HG03575 (cell line): ENCODE measurements around the gene MRPL23.

Source experiments
- ATAC-seq: cut with Tn5 transposase; IDR thresholded peaks from one replicate; pipeline ENCODE4 v1.9.1; 2021; ENCODE audit not compliant: unreplicated experiment, insufficient number of reproducible peaks, low FRiP score; ENCODE audit errors: extremely low read depth

Gene MRPL23

DNA sequence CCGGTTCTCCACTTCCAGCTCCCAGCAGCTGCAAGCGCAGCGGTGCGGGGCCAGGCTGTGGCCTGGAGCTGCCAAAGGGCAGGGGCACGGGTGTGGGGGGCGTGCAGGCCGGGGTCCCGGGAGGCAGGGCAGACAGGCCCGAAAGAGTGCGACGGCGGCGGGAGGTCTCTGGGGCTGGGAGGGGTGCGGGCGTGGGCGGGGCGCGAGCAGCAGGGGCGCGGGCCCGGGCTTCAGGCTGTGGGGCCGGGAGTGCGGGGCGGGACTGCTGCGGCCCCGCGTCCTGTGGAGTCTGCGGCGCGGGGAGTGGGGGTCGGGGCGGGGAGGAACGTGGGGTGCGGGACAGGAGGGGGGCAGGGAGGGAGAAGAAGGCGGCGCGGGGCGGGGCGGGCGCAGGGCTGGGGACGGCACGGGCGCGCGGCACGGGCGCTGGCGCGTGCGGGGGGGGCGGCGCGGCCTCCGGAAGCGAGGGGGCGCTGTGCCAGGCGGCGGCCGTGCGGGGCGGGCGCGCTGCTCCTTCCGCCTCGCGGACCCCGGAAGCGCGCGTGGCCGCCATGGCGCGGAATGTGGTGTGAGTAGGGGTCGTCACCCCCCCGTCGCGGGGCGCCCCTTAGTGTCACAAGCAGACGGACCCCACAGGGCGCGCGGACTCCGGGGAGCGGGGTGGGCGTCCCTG, at the start of gene MRPL23:
Gene MRPL23 (plus strand): TSS at position 521 of the 673 bp plus-strand sequence. CDS start 31 bp downstream, at position 552.
- no peak for ATAC-seq

- ATAC-seq = no peak
Observed at GRCh38 chr11:1899090-1899489, 48.0 kb upstream of the MRPL23 start.

- no peak for ATAC-seq
Observed at GRCh38 chr11:1899686-1900085, 47.4 kb upstream of the MRPL23 start.

DNA sequence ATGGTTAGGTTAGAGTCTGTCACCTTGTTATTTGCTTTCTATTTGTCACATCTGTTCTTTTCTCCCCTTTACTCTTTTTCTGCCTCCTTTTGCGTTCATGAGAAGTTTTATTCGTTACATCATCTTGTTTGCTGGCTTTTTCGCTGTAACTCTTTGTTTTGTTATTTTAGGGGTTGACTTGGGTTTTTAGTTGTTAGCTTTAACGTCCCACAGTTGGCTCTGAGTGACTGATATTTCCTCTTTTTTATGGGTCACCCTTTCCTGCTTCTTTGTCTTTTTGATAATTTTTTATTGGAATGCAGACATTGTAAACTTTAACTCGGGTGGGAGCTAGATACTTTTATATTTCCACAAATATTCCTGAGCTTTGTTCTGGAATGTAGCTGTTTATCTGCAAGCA, 41.0 kb upstream of the MRPL23 start:
- ATAC-seq = no peak

- ATAC-seq = no peak
Observed at GRCh38 chr11:1906611-1907423, 40.3 kb upstream of the MRPL23 start.

- ATAC-seq = no peak
Observed at GRCh38 chr11:1908618-1909017, 38.5 kb upstream of the MRPL23 start.

GRCh38 chr11:1909524-1909923, 37.6 kb upstream of the MRPL23 start:
- no peak for ATAC-seq

DNA sequence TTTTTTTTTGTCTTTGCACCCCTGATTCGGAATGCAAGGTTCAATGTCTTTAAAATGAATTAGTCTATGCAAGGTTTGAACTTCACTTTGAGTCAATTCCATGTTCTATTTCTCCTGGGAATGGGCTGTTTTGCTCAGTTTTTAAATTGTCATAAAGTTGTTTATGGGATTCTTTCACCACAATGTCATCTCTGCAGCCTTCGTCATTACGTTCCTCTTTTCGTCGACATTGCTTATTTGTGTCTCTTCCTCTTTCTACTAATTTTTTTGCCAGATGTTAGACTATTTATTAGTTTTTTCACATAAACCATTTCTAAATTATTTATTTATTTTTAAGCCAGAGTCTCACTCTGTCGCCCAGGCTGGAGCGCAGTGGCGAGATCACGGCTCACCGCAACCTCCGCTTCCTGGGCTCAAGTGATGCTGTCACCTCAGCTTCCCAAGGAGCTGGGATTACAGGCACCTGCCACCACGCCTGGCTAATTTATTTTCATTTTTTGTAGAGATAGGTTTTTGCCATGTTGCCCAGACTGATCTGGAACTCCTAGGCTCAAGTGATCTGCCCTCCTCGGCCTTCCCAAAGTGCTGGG, 34.7 kb upstream of the MRPL23 start:
- no peak for ATAC-seq

- no peak for ATAC-seq
Observed at GRCh38 chr11:1913271-1914060, 33.7 kb upstream of the MRPL23 start.

DNA sequence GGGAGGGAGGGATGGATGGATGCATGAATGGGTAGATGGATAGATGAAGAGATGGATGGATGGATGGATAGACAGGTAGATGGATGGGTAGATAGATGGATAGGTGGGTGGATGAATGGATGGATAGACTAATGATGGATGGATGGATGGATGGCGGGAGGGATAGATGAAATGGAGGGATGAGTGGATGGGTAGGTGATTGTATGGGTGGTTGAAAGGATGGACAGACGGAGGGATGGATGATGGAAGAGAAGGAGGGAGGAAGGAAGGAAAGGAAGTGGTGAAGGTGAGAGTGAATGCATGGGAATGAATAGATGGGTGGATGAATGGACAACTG, 31.4 kb upstream of the MRPL23 start:
- no peak for ATAC-seq

DNA sequence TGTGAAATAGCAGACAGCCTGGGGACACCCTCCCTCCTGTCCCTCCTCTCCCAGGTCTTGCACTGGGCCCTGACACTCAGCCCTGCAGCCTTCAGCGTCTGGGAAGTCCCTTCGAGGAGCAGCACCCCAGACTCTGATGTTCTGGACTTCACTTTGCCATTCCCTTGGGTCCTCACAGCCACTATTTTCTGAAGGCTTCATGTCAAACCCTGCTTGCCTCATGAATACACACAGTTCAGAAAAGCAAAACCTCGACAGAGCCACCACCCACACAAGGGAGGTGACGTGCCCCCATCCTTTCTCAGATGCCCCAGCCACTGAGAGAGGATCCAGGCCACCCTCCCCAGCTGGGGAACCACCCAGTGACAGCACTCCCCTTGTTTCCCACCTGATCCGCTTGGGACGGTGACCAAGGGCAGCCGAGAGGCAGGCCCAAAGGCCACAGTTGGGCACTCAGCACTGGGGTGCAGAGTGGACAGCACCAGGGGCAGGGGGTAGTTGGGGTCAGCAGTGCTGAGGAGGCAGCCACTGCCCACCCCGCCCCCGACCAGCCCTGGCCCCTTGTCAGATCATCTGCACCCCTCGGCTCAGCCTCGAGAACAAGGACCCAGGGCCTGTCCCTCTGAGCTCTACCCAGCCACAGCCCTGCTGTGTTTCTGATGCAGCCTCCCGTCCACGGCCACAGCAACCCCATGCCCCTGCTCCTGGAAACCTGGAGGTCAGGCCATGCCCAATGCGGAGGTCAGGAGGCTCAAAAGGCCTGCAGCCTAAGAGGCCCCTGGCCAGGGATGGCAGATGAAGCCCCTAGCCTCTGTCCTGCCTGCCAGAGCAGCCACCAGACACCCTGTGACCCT, 30.8 kb upstream of the MRPL23 start:
- ATAC-seq = no peak

DNA sequence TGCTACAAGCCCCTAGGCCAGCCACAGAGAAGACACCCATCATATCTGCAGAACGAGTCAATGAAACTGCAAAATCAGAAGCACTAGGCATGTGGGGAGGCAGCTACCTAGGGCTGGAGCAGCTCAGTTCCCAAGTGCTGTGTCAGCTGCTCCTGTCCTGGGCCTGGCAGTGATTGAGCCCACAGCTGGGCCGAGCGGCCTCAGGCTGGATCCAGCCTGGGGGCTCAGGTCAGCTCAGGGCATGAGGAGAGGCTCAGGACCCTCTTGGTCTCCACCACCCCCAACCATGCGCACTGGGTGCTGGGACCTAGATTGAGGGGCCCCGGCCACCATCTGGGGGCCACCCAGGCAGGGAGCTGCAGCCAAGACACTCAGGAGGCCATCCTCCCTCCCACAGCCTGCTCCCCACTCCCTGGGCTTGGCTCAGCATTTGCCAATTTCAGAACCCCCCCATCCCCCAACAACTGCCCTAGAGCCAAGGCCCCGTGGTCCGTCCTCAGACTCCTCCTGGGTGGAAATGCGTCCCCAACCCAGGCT, 30.1 kb upstream of the MRPL23 start:
- ATAC-seq = no peak

- no peak for ATAC-seq
Observed at GRCh38 chr11:1917523-1918435, 29.4 kb upstream of the MRPL23 start.

GRCh38 chr11:1918436-1919315, 28.5 kb upstream of the MRPL23 start:
- no peak for ATAC-seq

- no peak for ATAC-seq
Observed at GRCh38 chr11:1919391-1920127, 27.6 kb upstream of the MRPL23 start, which contains the start of gene TNNT3. Gene TNNT3 (plus strand): TSS chr11:1919703. CDS start chr11:1922875, 3,172 bp downstream.
